Cortex of kidney (tissue), 1 donor: ENCODE data around the gene FGF14.

Experiments used
- DNase-seq: peaks from one replicate; lab custom pipeline; 2025; lab: John Stamatoyannopoulos, UW

Gene FGF14

DNA sequence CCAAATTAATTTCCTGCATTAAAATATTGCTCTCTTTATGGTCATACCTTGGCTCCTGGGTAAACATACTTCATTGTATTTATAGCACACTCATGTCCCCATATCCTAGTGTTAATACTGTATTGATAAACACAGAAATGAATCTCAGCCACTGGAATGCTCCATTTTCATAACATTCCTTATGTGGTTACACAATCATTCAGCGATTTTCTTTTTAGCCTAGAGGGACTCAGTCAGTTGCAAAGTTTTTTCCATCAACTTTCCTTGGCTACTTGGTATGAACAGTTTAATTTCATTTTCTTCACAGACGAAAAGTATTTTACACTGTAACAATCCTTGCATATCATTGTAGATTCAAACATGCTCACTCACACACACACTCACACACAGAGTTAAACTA is 471.5 kb downstream of the FGF14 start:
- DNase-seq, result no peak

DNA sequence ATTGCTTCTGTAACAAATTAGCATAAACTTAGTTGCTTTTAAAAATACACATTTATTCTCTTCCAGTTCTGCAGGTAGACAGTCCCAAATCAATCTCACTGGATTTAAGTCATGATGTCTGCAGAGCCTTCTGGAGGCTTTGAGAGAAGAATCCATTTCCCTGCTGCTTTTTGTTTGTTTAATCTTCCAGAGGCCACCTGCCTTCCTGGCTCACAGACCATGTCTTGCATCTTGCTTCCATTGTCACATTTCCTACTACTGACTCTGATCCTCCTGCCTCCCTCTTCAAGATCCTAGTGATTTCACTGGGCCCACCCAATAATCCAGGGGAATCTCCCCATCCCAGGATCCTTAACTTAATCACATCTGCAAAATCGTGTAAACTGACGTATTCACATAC is 476.1 kb downstream of the FGF14 start:
- no peak for DNase-seq

DNA sequence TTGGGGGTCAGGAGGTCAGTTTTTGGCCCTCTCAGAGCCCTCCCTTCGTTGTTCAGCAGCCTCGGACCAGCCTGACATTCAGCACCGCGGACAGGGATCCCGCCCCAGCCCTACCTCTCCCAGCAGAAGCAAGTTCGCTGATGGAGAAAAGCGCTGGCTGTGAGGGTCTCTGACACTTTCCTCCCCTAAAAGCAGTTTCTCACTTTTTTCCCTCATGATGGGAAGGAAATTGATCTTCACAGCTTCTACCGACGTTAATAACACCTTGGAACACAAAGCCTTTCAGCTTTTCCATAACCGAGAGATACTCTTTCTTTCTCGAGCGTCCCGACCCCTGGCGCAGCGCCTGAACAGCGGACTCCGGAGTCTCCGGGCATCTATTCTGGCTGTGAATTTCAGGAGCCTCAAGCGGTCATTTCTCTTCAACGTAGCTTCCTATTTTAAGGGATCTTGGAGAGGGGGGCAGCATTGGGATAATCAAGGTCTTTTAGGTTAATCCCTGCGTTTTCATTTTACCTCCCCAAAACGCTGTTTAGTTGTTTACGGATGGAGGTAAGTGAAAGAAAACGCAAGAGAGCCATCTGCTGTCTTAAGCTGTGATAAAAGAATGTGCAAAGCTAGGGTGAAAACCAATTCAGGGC is 482.2 kb downstream of the FGF14 start:
- no peak for DNase-seq

DNA sequence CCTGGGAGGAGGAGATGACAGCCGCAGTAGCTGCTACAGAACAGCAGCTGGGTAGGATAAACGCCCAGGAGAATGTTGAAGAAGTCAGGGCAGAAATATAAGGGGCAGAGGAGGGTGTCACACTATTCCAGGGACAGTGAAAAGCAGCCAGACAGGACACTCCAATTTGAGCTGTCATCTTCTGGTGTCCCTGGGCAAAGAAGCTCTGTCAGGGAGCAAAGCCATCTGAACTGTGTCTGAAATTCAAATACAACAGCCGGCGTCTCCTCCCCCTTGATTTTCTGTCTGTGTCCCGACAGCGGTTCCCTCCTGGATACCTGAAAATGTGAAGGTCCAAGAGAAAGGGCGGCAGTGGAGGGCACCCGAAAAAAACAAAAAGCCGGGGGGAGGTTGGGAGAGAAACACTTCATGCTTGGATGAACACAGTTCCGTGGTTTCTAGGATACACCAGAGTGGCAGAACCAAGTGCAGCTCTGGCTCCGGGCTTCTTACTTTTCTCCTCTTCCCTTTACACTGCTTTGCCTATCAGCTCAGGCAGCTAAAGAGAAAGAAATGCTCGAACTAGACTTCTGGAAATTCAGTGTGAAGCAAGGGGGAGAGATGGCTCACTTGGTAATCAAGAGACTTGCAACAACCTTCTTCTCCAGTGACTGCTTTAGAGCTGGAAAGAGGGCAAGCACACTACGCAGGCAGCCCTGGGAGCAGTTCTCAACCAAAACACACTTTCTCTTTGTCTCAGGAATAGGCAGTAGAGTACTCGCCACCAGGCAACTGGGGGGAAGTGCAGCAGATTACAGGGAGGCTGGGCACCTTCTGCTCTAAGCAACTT is 483.8 kb downstream of the FGF14 start:
- no peak for DNase-seq

DNA sequence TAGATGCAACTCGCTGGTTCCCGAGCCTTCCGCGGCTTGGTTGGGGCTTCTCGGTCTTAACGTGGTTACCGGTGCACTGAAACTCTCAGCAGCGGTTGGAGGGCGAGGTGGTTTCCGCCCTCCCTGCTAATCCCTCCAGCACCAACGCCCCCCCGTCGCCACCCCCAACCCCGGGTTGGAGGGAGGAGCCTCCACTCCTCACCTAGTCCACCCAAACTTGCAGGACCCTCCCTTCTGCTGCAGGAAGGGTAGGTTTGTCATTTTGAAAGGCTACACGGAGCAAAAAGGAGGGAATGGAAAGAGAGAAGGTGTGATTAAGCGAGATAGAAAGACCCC is 484.4 kb downstream of the FGF14 start:
- no peak for DNase-seq

DNA sequence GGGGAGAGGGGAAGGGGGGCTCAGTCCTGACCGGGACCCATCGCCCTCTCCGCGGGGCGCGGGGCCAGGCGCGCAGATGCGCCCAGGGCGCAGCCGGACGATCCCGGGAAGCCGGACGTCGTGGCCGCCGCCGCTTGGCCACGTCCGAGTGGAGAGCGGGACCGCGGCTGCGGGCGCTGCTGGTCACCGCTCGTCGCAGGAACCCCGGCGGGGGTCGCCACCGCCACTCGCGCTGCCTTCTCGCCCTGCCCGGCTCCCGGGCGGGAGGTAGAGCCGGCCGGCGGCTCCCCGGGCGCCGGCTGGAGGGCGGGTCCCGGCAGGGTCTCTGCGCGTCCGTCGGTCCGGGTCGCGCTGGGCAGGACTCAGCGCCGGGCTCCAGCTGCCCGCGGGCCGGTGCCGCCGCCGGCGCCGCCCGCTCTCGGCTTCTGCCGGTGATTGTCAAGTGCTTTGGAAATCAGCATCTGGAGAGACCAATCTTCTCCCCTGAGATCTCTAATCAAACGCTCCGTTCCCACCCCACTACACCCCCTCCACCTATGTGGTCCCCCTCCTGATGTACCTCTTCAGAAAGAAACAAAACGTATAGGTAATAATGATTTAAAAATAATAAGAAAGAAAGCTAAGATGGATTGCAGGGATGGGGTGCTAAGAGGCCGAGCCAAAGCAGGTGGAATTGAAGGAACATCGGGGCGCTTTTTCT is 484.9 kb downstream of the FGF14 start:
- no peak for DNase-seq

DNA sequence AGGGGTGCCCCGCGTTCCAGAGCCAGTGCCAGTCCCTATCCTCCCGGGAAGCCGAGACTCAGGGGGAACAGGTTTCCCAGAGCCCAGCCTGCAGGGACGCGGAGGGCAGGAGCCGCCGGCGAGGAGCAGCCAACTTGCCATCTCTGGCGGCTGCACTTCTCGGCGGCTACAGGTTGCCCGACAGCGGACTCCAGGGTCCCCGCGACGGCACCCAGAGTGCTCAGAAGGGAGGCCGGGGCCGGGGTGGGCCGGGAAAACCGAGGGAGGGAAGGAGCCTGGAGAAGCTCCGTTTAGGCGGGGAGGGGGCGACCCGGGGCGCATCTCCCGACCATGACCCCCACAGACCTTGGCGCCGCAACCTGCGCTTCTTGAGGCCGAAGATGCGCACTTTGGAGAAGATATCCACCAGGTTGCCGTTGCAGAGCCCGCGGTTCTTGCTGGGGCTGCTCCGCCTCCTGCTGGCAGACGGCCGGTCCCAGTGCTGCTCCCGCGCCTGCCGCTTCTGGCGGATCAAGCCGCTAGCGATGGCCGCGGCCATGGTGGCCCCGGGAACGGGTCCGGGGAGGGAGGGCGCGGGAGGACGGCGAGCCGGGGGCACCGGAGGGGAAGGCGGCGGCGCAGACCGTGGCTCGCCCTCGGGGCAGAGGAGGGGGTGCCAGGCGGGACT is 485.6 kb downstream of the FGF14 start:
- no peak for DNase-seq

DNA sequence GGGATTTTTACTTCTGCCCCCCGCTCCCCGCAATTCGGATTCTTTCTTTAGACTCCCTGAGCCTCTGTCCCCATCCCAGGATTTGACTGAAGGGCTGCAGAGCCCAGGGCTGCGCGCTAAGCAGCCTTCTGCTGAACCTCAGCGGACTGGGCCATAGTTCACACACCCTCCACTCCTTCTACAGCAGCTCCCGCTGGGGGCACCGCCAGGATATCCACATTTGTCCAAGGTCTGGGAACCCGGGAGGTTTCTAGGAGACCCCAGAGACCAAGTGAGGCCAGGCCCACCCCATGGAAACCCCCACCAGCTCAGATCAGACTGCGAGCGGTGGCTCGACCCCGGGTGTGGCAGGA is 486.1 kb downstream of the FGF14 start:
- no peak for DNase-seq

DNA sequence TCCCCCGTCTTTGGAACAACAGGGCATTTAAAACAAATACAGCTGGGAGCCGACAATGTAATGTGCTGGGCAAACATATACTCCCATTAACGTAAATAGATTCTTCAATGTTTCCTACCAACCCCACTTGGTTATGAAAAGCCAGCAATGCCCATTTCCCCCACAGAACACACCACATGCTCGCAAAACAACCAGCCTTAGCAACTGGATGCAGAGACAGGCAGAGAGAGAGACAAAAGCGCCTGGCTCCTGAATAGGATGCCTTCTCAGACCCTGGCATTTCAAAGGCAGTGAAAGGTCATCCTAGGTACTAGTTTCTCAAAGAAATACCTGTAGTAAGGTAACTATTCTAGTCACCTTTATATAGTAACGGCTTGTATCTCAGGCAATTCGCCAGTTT is 486.5 kb downstream of the FGF14 start:
- no peak for DNase-seq

DNA sequence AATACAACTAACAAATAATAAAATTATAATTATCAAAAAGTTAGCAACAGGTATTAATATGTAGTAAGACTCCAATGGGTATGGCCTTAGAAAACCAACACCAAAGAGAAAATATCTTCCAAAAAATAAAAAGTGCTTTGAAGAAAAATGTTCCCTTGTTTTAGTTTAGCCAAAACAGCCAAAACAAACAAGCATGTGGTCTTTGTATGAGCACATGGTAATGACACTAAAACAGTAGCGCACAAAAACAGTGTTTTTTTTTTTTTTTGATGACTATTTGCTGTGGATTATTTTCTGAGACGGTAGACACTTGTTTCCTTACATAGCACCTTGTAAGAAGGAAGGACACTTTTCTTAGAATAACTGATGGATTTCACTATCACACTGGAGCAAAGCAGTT is 490.1 kb downstream of the FGF14 start:
- DNase-seq, result no peak

DNA sequence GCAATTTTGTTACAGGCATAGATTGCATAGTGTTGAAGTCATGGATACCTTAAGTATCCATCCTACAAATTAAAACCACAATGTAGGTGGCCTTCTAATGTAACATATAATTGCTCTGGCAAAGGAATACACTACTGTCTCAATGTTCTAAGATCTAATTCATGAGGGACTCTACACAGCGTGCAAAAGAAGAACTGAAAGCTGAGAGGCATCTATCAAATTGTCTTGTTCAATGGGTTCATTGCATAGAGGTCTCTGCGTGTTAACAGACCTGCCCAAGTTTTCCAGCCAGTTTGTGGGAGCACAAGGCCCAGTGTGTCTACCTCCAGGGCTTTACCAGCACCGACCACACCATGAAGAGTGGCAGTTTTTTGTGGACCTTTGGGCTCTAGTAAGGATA is 498.0 kb downstream of the FGF14 start:
- DNase-seq, result no peak

DNA sequence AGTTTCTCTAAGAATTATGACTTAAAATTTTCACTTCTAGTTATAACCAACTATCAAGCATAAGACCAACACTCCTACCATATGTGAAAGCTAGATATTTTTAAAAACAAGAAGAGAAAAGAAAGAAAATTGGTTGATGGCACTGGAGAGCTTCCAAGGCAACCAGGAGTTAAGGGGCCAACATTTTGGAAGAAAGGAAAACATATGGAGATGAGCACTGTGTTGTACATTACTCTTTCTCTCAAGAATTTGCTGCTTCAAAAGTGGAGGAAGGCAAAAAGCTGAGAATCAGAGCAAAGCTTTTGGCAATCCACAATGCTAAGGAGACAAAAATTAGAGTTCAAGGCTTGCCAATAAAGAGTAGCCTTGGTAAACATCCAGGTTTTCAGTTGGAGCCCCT is 503.2 kb downstream of the FGF14 start:
- DNase-seq, result no peak

DNA sequence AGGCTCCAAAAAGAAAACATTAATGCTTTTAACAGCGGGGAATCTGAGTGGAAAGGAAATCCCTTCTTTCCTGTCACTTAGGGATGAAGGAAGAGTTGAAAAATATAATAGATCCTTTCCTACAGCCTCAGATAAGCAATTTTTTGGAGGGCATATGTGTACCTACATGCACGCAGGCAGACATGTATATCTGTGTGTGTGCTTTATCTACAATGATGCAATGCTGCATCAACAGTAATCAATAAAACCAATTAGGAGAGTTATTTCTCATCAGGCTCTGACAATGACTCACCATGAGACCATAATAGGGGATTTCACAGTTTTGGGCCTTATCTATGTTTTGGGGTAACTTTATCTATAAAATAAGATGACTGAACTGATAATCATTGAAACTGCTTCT is 505.3 kb downstream of the FGF14 start:
- no peak for DNase-seq

DNA sequence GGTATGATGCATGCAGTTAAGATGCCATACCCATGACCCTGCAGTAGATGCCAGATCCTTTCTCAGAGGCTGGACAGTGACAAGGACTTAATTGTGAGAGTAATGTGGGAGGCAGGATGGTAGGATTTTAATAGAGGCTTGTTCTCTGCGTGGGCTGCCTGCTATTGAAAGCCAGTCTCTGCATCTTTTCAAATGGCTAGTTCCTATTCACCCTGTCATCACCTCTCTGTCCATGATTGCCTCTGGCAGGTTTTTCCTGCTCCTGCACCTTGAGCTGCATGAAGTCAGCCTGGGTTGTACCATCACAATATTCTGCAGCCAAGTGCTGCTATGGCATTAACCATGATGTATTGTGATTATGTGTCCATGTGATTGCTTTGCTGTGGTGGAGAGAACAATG is 508.8 kb downstream of the FGF14 start:
- no peak for DNase-seq

DNA sequence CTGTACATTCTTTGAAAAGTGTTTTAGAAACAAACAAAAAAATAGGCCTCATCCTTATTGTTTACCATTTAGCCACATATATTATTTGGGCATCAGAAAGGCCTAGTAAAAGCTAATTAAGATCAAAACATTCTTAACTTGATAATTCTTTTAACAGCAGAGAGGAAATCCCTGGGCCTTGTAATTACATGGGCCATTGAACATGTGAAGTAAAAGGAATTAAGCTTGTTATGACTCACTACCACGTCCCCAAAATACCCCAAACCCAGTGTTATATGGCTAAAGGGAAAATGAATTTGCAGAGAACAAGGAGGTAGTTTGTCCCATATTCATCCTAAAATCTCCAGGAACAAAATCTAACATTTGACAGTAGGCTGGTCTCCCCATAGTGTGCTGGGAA is 509.6 kb downstream of the FGF14 start:
- DNase-seq, result no peak

DNA sequence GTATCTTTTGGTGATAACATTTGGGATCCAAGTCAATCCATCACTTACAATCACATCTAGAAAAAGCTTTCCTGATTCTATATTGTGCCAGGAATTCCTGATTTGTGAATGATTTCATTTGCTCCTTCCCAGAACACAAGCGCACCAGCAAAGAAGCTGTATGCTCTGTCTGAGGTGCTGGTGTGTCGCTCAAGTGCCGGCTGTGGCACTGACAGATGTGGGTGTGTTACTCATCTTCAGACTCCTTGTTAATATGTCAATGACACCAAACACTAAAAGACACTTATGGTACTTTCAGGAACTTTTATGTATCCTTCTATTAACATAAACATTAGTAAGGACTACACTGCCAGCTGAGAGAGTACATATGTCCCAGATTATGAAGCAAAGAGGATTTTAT is 520.3 kb downstream of the FGF14 start:
- DNase-seq, result no peak

DNA sequence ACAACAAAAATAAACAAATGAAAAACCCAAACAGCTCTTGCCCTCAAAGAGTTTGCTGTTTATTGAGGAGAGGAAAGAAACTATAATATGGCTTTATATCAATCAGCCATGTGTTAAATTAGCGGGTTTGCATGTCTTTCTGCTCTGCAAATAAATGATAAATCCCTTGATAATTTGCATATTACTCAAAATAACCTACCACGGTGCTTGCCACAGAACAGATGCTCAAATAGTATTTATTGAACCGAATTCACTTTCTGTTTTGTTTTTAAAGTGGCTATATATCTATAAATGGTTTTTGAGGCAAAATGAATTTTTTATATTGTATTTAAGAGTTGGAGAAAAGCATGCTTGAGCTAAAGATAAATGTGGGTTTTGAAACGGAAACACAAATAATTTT is 521.3 kb downstream of the FGF14 start:
- no peak for DNase-seq

DNA sequence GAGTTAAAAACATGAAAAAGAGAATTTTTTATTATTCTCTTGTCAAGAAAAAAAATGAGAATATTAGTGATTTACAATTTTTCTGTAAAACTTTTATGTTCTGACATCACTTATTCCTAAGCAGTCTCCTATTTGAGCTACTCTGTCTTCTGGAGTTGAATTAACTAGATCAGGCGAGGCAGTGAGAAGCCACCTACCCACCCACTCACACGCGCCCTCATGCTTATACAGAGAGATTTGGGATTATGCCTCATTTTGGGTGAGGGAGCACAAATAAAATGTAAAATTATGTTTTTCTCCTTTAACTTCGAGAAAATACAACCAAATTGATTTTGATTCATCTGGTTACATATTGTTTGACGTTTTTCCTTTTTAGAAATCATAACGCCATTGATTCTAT is 524.9 kb downstream of the FGF14 start:
- no peak for DNase-seq

DNA sequence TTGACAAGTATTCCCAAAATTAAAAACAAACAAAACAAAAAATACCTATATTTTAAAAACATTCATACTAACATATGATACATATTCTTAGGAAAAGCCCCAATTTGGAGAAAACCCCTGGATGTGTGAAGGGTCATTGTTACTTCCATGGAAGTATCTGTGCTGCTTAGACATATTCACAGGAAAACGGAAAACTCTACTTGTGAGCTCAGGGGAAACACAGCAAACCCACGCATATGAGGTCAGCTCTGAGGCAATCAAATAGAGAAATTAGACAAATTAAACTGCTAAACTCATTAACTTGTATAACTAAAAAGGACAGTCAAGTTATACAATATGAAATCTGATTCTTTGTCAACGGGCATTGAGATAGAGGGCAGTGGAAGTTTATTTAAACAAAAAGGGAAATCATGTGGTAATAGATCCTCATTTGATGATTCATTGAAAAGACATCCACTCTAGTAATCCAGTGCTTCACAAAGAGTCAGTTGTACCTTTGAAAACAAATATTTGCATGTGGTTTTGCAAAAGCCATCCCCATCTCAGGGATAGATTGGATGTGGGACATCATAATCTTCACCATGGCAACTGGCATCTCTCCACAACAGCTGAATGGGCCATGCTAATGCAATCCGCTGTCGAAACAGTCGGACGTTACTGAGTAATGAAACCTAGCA is 526.0 kb downstream of the FGF14 start:
- no peak for DNase-seq

DNA sequence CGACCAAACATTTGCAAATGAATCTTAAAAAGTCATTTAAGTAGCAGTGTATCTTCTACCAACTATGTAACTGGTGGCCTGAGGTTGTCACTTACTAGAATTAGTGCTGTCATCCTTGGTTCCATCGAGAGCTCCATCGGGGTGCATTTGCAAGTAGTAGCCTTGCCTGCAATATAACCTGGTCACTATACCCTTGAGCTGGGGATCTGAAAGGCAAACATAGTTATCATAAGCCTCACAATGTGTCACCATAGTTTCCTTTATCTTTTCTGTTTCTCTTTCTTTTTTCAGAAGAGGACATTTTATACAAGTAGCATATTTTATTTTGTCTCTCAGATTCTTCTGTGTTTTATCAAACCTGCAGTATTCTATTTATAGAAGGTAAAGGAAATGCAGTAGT is 526.8 kb downstream of the FGF14 start:
- no peak for DNase-seq

DNA sequence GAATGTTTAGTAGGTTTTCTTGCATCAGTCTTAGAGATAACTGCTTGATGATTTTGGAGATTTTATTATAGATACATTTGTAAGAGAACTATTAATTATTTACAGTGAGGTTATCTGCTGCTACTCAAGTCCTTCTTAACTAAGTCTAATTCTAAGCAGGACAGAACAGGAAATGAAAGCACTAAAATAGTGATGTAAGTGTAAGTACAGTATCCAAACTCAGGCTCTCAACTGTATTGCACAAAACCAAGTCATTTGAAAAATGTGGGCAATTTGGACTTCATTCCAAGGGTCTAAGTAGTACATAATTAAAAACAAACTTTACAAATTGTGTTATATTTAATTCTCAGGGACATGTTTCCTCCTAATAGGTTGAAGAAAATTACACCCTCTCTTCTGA is 532.3 kb downstream of the FGF14 start:
- no peak for DNase-seq
